Fibroblast of skin of scalp (primary cell): ENCODE results near the gene CC2D1B. TPM values are rescaled to one million over a fixed set of nuclear protein-coding genes. Genes with fewer than 3 reads are reported as not detected.
A peak's percentile ranks its signal among the peaks of the same experiment; 100 is the strongest.
"Not testable (repeated sequence)": the region's sequence is repeated elsewhere in the genome, so short reads cannot be mapped to it uniquely, and the experiment has no call there.

Experiments used
- DNase-seq: peaks from one replicate; pipeline ENCODE4 v3.0.0-alpha.2; 2013
- polyA plus RNA-seq, 2 experiments: library from polyadenylated mRNA; unstranded; fragments of 120-200 nt; gene quantifications; one replicate each; pipeline ENCODE4 v1.2.1, GENCODE V29; 2013; ENCODE audit not compliant: insufficient read length in 2 of 2

Gene CC2D1B
- polyA plus RNA-seq (2013, experiment 1 of 2; ENCODE audit: insufficient read length) = 20.7 TPM
- 26.4 TPM for polyA plus RNA-seq (2013, experiment 2 of 2; ENCODE audit: insufficient read length)

GRCh38 chr1:52365746-52366516, at the start of gene CC2D1B:
TSS of gene CC2D1B (minus strand) at chr1:52366205. CDS start at chr1:52364620, 1,585 bp downstream.
- peak; percentile 95 for DNase-seq

GRCh38 chr1:52414942-52415341, 48.9 kb upstream of the CC2D1B start:
- no peak for DNase-seq

- DNase-seq = no peak
These were observed 47.5 kb upstream of the CC2D1B start for GRCh38 chr1:52413410-52413989.

- DNase-seq = no peak
These were observed 39.0 kb upstream of the CC2D1B start for GRCh38 chr1:52404975-52405338.

GRCh38 chr1:52404116-52404974, 38.3 kb upstream of the CC2D1B start, which contains the start of the genes ORC1 and PRPF38A:
TSS of gene ORC1 (minus strand) at chr1:52404423. CDS start at chr1:52402223, 2,200 bp downstream.
TSS of gene PRPF38A (plus strand) at chr1:52404602. CDS start at chr1:52404750, 148 bp downstream.
- peak; percentile 97 for DNase-seq

GRCh38 chr1:52403566-52404115, 37.6 kb upstream of the CC2D1B start:
- peak; percentile 64 for DNase-seq

GRCh38 chr1:52402860-52403240, 36.8 kb upstream of the CC2D1B start:
- DNase-seq = no peak

GRCh38 chr1:52400131-52400530, 34.1 kb upstream of the CC2D1B start:
- DNase-seq = no peak

GRCh38 chr1:52399629-52400028, 33.6 kb upstream of the CC2D1B start:
- no peak for DNase-seq

GRCh38 chr1:52393174-52393573, 27.2 kb upstream of the CC2D1B start:
- no peak for DNase-seq

GRCh38 chr1:52386458-52386857, 20.5 kb upstream of the CC2D1B start:
- no peak for DNase-seq

- DNase-seq = no peak
These were observed 19.4 kb upstream of the CC2D1B start for GRCh38 chr1:52385376-52385775.

GRCh38 chr1:52369851-52370250, 3.8 kb upstream of the CC2D1B start:
- DNase-seq = not testable (repeated sequence)

GRCh38 chr1:52368383-52369172, 2.6 kb upstream of the CC2D1B start:
- DNase-seq = peak; percentile 20

- no peak for DNase-seq
These were observed 1.3 kb upstream of the CC2D1B start for GRCh38 chr1:52367272-52367671.

GRCh38 chr1:52366517-52366827, 467 bp upstream of the CC2D1B start:
- no peak for DNase-seq

- DNase-seq = peak; percentile 76
These were observed 797 bp downstream of the CC2D1B start for GRCh38 chr1:52365071-52365745.

GRCh38 chr1:52364235-52364839, 1.7 kb downstream of the CC2D1B start:
- DNase-seq = no peak

GRCh38 chr1:52360595-52360968, 5.4 kb downstream of the CC2D1B start:
- DNase-seq = no peak

GRCh38 chr1:52359676-52360594, 6.1 kb downstream of the CC2D1B start:
- DNase-seq = no peak
